ENCODE data around the gene RPL13. TPM values are rescaled to one million over a fixed set of nuclear protein-coding genes. Genes with fewer than 3 reads are reported as not detected.

Gene RPL13
- total RNA-seq, 1 donor from 2014 or later = 2,013 TPM

DNA sequence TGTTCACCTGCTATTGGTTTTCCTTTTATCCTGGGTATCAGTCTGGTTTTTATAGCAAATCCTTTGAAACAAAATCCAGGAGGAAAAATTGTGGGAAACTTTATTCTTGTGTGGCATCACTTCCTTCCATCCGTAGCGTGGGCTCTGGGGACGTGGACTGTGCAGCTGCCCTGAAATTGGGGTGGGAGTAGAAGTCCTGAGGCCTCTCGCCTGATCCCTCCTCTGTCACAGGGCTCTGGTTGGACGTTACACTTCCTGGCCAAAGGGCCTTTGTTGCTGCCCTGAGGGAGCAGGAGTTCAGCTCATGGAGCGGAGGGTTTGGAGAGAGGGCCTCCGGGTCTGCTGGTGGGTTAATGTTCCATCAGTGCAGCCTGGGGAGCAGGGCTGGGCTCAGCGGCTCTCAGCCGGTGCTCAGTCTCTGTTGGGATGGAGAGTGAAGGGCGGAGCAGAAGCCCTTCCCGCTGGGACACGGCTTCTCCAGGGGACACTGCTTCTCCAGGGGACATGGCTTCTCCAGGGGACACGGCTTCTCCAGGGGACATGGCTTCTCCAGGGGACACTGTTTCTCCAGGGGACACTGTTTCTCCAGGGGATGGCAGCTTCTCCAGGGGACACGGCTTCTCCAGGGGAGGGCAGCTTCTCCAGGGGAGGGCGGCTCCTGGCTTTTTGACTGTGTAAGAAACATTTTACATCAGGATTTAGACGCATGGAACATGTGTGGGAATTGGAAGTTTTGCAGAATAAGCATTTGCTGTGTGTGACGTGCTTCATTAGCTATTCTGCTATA, 15.2 kb upstream of the RPL13 start:
- TF ChIP-seq CTCF (conservative IDR thresholded peaks at IDR 0.05) = no peak
- H3K4me3 Mint-ChIP-seq = no peak overlapping the region
- H3K36me3 Mint-ChIP-seq (ENCODE audit: low read depth) = peaks cover 7% of the 10 kb centered on the region
- H3K9me3 Mint-ChIP-seq = no peaks in the 10 kb centered on the region
- H3K27me3 Mint-ChIP-seq (ENCODE audit: low read depth) = no peaks in the 10 kb centered on the region
- no peak overlapping the region for H3K27ac Mint-ChIP-seq (ENCODE audit: unreplicated experiment)
- no peak for DNase-seq (ENCODE audit: low read depth, low spot score)
- H3K4me1 Mint-ChIP-seq = no peaks in the 10 kb centered on the region

- Mint-ChIP-seq H3K4me3 (no peak overlapping the region), H3K9me3 (no peaks in the 10 kb centered on the region), H3K27ac (ENCODE audit: unreplicated experiment) (no peak overlapping the region), H3K36me3 (ENCODE audit: low read depth) (peaks cover 7% of the 10 kb centered on the region), H3K4me1 (no peaks in the 10 kb centered on the region), H3K27me3 (ENCODE audit: low read depth) (no peaks in the 10 kb centered on the region)
- no peak for DNase-seq (ENCODE audit: low read depth, low spot score)
- TF ChIP-seq CTCF (conservative IDR thresholded peaks at IDR 0.05) = no peak
Measured at GRCh38 chr16:89545831-89546574, 14.5 kb upstream of the RPL13 start.

GRCh38 chr16:89546781-89547180, 13.7 kb upstream of the RPL13 start:
- H3K27me3 Mint-ChIP-seq (ENCODE audit: low read depth) = no peaks in the 10 kb centered on the region
- H3K36me3 Mint-ChIP-seq (ENCODE audit: low read depth) = peaks cover 4% of the 10 kb centered on the region
- no peak for DNase-seq (ENCODE audit: low read depth, low spot score)
- no peak for TF ChIP-seq CTCF (conservative IDR thresholded peaks at IDR 0.05)
- H3K9me3 Mint-ChIP-seq = no peaks in the 10 kb centered on the region
- H3K27ac Mint-ChIP-seq (ENCODE audit: unreplicated experiment) = no peak overlapping the region
- H3K4me3 Mint-ChIP-seq = no peak overlapping the region
- no peaks in the 10 kb centered on the region for H3K4me1 Mint-ChIP-seq

- Mint-ChIP-seq H3K27me3 (ENCODE audit: low read depth) (no peaks in the 10 kb centered on the region), H3K36me3 (ENCODE audit: low read depth) (peaks cover 4% of the 10 kb centered on the region), H3K27ac (ENCODE audit: unreplicated experiment) (no peak overlapping the region), H3K4me3 (no peak overlapping the region), H3K9me3 (no peaks in the 10 kb centered on the region), H3K4me1 (no peaks in the 10 kb centered on the region)
- no peak for DNase-seq (ENCODE audit: low read depth, low spot score)
- TF ChIP-seq CTCF (conservative IDR thresholded peaks at IDR 0.05) = no peak
Measured at GRCh38 chr16:89547291-89547690, 13.2 kb upstream of the RPL13 start.

DNA sequence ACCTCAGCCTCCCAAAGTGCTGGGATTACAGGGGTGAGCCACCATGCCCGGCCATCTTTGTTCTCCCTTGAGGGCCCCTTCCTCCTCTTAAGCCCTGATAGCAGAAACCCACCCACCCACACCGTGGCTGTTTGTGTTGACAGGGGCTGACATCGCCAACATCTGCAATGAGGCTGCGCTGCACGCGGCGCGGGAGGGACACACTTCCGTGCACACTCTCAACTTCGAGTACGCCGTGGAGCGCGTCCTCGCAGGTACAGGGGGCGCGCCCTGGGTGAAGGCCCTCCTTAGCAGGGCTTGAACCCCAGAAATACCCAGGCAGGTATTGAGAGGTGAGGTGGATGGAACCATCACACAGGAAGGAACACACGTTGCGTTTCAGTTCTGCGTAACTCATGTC, 12.6 kb upstream of the RPL13 start:
- Mint-ChIP-seq H3K9me3 (no peaks in the 10 kb centered on the region), H3K4me3 (no peak overlapping the region), H3K27me3 (ENCODE audit: low read depth) (no peaks in the 10 kb centered on the region), H3K4me1 (no peaks in the 10 kb centered on the region), H3K36me3 (ENCODE audit: low read depth) (no peaks in the 10 kb centered on the region), H3K27ac (ENCODE audit: unreplicated experiment) (no peak overlapping the region)
- no peak for DNase-seq (ENCODE audit: low read depth, low spot score)
- TF ChIP-seq CTCF (conservative IDR thresholded peaks at IDR 0.05) = no peak
